GM21526 (cell line): ENCODE data around the gene ITSN1.
"Not testable (repeated sequence)": the region's sequence is repeated elsewhere in the genome, so short reads cannot be mapped to it uniquely, and the experiment has no call there.

ENCODE experiments used
- ATAC-seq: cut with Tn5 transposase; IDR thresholded peaks from one replicate; pipeline ENCODE4 v1.9.1; 2021; ENCODE audit warnings: moderate library complexity; ENCODE audit not compliant: unreplicated experiment, low FRiP score

The ITSN1 gene

GRCh38 chr21:33908760-33909159 lies 266.5 kb downstream of the ITSN1 start:
- ATAC-seq: no peak

- no peak for ATAC-seq
Measured at GRCh38 chr21:33909756-33910155, 267.5 kb downstream of the ITSN1 start.

GRCh38 chr21:33914188-33914587 lies 271.9 kb downstream of the ITSN1 start:
- ATAC-seq: no peak

GRCh38 chr21:33915368-33916199 lies 273.3 kb downstream of the ITSN1 start, which contains the start of gene ATP5PO:
Gene ATP5PO, minus strand, starts transcription at chr21:33915804. Its CDS starts 41 bp downstream, at chr21:33915763.
- ATAC-seq: peak; percentile 96

- no peak for ATAC-seq
Measured at GRCh38 chr21:33916200-33916567, 273.9 kb downstream of the ITSN1 start.

GRCh38 chr21:33917421-33917820 lies 275.1 kb downstream of the ITSN1 start:
- no peak for ATAC-seq

- ATAC-seq: peak; percentile 73
Measured at GRCh38 chr21:33924079-33924765, 281.9 kb downstream of the ITSN1 start.

- ATAC-seq: no peak
Measured at GRCh38 chr21:33924766-33925100, 282.4 kb downstream of the ITSN1 start.

- not testable (repeated sequence) for ATAC-seq
Measured at GRCh38 chr21:33926248-33926647, 283.9 kb downstream of the ITSN1 start.

GRCh38 chr21:33931052-33931798 lies 288.9 kb downstream of the ITSN1 start:
- not testable (repeated sequence) for ATAC-seq

GRCh38 chr21:33931799-33932390 lies 289.6 kb downstream of the ITSN1 start:
- no peak for ATAC-seq

GRCh38 chr21:33932731-33933130 lies 290.4 kb downstream of the ITSN1 start:
- no peak for ATAC-seq

- no peak for ATAC-seq
Measured at GRCh38 chr21:33936301-33937038, 294.2 kb downstream of the ITSN1 start.

GRCh38 chr21:33937146-33937545 lies 294.8 kb downstream of the ITSN1 start:
- no peak for ATAC-seq

- ATAC-seq: no peak
Measured at GRCh38 chr21:33937931-33938339, 295.6 kb downstream of the ITSN1 start.

GRCh38 chr21:33938381-33938780 lies 296.1 kb downstream of the ITSN1 start:
- ATAC-seq: no peak

- no peak for ATAC-seq
Measured at GRCh38 chr21:33939226-33939625, 296.9 kb downstream of the ITSN1 start.

GRCh38 chr21:33940164-33940880 lies 298.0 kb downstream of the ITSN1 start:
- no peak for ATAC-seq

GRCh38 chr21:33940881-33941245 lies 298.6 kb downstream of the ITSN1 start:
- no peak for ATAC-seq

- ATAC-seq: no peak
Measured at GRCh38 chr21:33942426-33942825, 300.1 kb downstream of the ITSN1 start.
